K562 (cell line): ENCODE results near the gene MACROD2. TPM values are rescaled to one million over a fixed set of nuclear protein-coding genes. Genes with fewer than 3 reads are reported as not detected.

Experiments
- ATAC-seq: fragments of 200-7000 bp; cut with Tn5 transposase; 3 replicates; pipeline ENCODE4 v1.9.1; 2020; ENCODE audit warnings: moderate library complexity
- BruUV-seq: library from RNA; stranded (reverse); fragments of 400-500 nt; replicated peaks from 2 replicates; lab custom pipeline; 2021; lab: Mats Ljungman, UMichigan
- CTCF ChIA-PET: fragments of 300-600 bp; formaldehyde crosslinking; extraction: SDS; loops from one replicate; lab custom pipeline; 2021; ENCODE audit warnings: low intra/inter-chr PET ratio; lab: Yijun Ruan, JAX
- POLR2A ChIA-PET: fragments of 300-600, 350-650 bp; sonication (Branson Sonifier 250); formaldehyde crosslinking; extraction: SDS; loops from one replicate; lab custom pipeline; 2021; ENCODE audit warnings: antibody characterized with exemption, inconsistent platforms; lab: Yijun Ruan, JAX
- DNase-seq, 4 experiments: peaks; one replicate each; pipeline versions ENCODE4 v3.0.0 to v3.0.0-alpha.2; 2011 to 2018; ENCODE audit warnings: low spot score in 3 of 4, mixed read lengths in 3 of 4; ENCODE audit errors: extremely low read depth in 1 of 4
- FAIRE-seq: peaks from 2 replicates; lab custom pipeline; 2011; peaks lifted over from hg19 to GRCh38; lab: Jason Lieb, UNC
- H2AFZ ChIP-seq: 2 replicates; pipeline ENCODE4 v1.6.0; 2011; ENCODE audit warnings: low read depth, low read length, control low read depth, inconsistent platforms
- H3K27ac ChIP-seq: fragments of 200-600 bp; 3 replicates; pipeline ENCODE4 v1.8.0; 2011; ENCODE audit warnings: low read depth, mild to moderate bottlenecking, control low read depth, inconsistent platforms, low read length, moderate library complexity, mixed read lengths; ENCODE audit errors: extremely low read depth
- H3K27me3 ChIP-seq, 2 experiments: fragments of 300-600 bp in 1 of 2; 2 replicates in 1 of 2; 3 replicates in 1 of 2; pipeline versions ENCODE4 v1.6.0 to v1.8.0; 2011; ENCODE audit warnings: inconsistent platforms in 2 of 2, low read length in 2 of 2, mild to moderate bottlenecking in 1 of 2, mixed read lengths in 1 of 2, moderate library complexity in 1 of 2; ENCODE audit not compliant: control insufficient read depth in 2 of 2, insufficient read depth in 2 of 2
- H3K36me3 ChIP-seq: fragments of 300-600 bp; 3 replicates; pipeline ENCODE4 v1.8.0; 2011; ENCODE audit warnings: mild to moderate bottlenecking, low read length, inconsistent platforms; ENCODE audit not compliant: control insufficient read depth, insufficient read depth
- H3K4me1 ChIP-seq, 2 experiments: fragments of 200-600 bp in 1 of 2; replicated peaks in 1 of 2; 2 replicates in 1 of 2; 3 replicates in 1 of 2; pipeline versions ENCODE4 v1.5.1 to v1.8.0; 2011; ENCODE audit warnings: inconsistent platforms in 2 of 2, low read length in 2 of 2, mild to moderate bottlenecking in 1 of 2, mixed read lengths in 1 of 2, moderate library complexity in 1 of 2; ENCODE audit not compliant: control insufficient read depth in 2 of 2, insufficient read depth in 2 of 2
- H3K4me2 ChIP-seq: 2 replicates; pipeline ENCODE4 v1.6.1; 2011; ENCODE audit warnings: low read length, control low read depth, inconsistent platforms, mixed read lengths; ENCODE audit not compliant: insufficient read depth
- H3K4me3 ChIP-seq: fragments of 200-600 bp; sonication (generic), shearing (Covaris generic); 2 replicates; pipeline ENCODE4 v1.5.1; 2016; ENCODE audit warnings: control low read depth, inconsistent platforms
- H3K79me2 ChIP-seq: fragments of 200-600 bp; 3 replicates; pipeline ENCODE4 v1.8.0; 2011; ENCODE audit warnings: low read length, inconsistent platforms; ENCODE audit not compliant: control insufficient read depth, insufficient read depth
- H3K9ac ChIP-seq, 2 experiments: 2 replicates each; pipeline versions ENCODE4 v1.6.0 to v1.6.1; 2011; ENCODE audit warnings: low read depth in 2 of 2, low read length in 2 of 2, control low read depth in 1 of 2, inconsistent platforms in 1 of 2, mild to moderate bottlenecking in 1 of 2, mixed read lengths in 1 of 2; ENCODE audit not compliant: insufficient read depth in 1 of 2
- H3K9me1 ChIP-seq: one replicate; pipeline ENCODE4 v1.6.0; 2011; ENCODE audit warnings: inconsistent platforms, mild to moderate bottlenecking, low read length, moderate library complexity; ENCODE audit not compliant: control insufficient read depth, insufficient read depth
- H3K9me3 ChIP-seq: replicated peaks from 2 replicates; pipeline ENCODE4 v1.5.1; 2011; ENCODE audit warnings: low read depth, low read length, inconsistent platforms; ENCODE audit not compliant: control insufficient read depth, insufficient read depth
- H4K20me1 ChIP-seq: replicated peaks from 2 replicates; pipeline ENCODE4 v1.6.1; 2011; ENCODE audit warnings: low read length, inconsistent platforms, mixed read lengths; ENCODE audit not compliant: control insufficient read depth, insufficient read depth
- POLR2AphosphoS2 ChIP-seq: IDR thresholded peaks from 2 replicates; pipeline ENCODE4 v1.6.1; 2012; ENCODE audit warnings: low read length, improper control_type of control experiment
- SMARCA5 ChIP-seq: fragments of 450-650 bp; IDR thresholded peaks from 2 replicates; pipeline ENCODE4 v1.6.1; 2016
- SRSF1 ChIP-seq: fragments of 200-400 bp; formaldehyde crosslinking; IDR thresholded peaks from 2 replicates; pipeline ENCODE4 v1.6.1; 2017; ENCODE audit warnings: mild to moderate bottlenecking, low read depth, low read length, moderate library complexity
- YBX1 ChIP-seq: fragments of 450-650 bp; IDR thresholded peaks from 2 replicates; pipeline ENCODE4 v1.7.1; 2016; ENCODE audit warnings: mild to moderate bottlenecking
- WGBS: fragments of 100-300 bp; shearing (Covaris generic); methylation state at CpG from one replicate; pipeline ENCODE4 v1.1.6; 2016; ENCODE audit warnings: low coverage, mixed read lengths; ENCODE audit not compliant: insufficient coverage; ENCODE audit errors: missing lambda C conversion rate; 5-methylcytosine and 5-hydroxymethylcytosine counted together
- in situ Hi-C: fragments of 300-500 bp; cut with MboI; formaldehyde crosslinking; loops from 4 replicates; pipeline ENCODE4 v1.15.0; 2018; ENCODE audit warnings: inconsistent platforms, mixed read lengths
- intact Hi-C: fragments of 100-400 bp; cut with micrococcal nuclease; formaldehyde crosslinking; loops from 2 replicates; pipeline ENCODE4 v1.14.2; 2022
- polyA plus RNA-seq, 8 experiments: library from polyadenylated mRNA; depleted of rRNA in 4 of 8; stranded (reverse) in 5 of 8; unstranded in 3 of 8; fragments of >200 nt; fragmentation: Nextera tagmentation in 2 of 8; fragmentation: Illumina TruSeq in 1 of 8; extraction: Ambion mirVana in 2 of 8; extraction: Trizol in 1 of 8; gene quantifications; 2 replicates each; pipeline versions ENCODE4 v1.2.1 to v1.2.3, GENCODE V29; 2011 to 2014; ENCODE audit warnings: inconsistent platforms in 1 of 8, missing spikeins in 1 of 8
- total RNA-seq, 7 experiments: library from RNA; depleted of rRNA in 6 of 7; stranded (reverse); fragments of >200 nt in 6 of 7; fragmentation: Illumina TruSeq in 2 of 7; extraction: Trizol in 2 of 7; gene quantifications; 2 replicates each; pipeline versions ENCODE4 v1.2.1 to v1.2.3, GENCODE V29; 2011 to 2021; ENCODE audit warnings: low replicate concordance in 1 of 7
- TF ChIP-seq, protein P1 (sequence below): fragments of 250-450 bp; sonication (Bioruptor Pico); IDR thresholded peaks from 2 replicates; pipeline ENCODE4 v1.5.1; 2021; ENCODE audit warnings: mild to moderate bottlenecking
- TF ChIP-seq, protein P2 (sequence below): sonication (generic); formaldehyde crosslinking; IDR thresholded peaks from 2 replicates; pipeline ENCODE4 v1.8.0; 2022; ENCODE audit warnings: missing genetic modification reagents, mild to moderate bottlenecking, moderate library complexity, borderline replicate concordance

The MACROD2 gene
- total and polyA plus RNA-seq, 9 of the 15 experiments (the other 6 are each of a cell fraction or from before 2014, with no cell fraction given), result not detected

DNA sequence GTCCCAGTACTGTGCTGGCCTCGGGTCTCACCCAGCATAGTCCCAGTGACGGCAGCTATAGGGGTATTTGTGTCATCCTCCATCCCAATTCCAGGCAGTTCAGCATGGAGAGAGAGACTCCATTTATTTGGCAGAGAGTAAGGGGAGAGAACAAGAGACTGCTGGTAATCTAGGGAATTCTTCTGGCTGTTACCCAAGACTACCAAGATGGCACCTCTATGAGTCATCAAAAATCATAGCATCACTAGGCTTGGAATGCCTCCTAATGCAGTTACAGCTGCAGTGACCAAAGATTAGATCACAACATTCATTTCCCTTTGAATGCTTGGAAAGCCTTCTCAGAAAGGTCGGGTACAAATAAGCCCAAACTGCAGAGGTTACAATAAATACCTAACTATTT, 1002.5 kb downstream of the MACROD2 start:
- FAIRE-seq (no peak), ATAC-seq (no peak), DNase-seq (no peak)
- Histone ChIP-seq H3K27ac (no peak overlapping the region), H3K4me3 (no peak overlapping the region), H3K36me3 (no peaks in the 10 kb centered on the region), H3K79me2 (no peaks in the 10 kb centered on the region), H2AFZ (no peak overlapping the region), H3K9ac (no peak overlapping the region), H3K4me2 (no peak overlapping the region), H3K9me1 (no peaks in the 10 kb centered on the region), H3K9me3 (no peaks in the 10 kb centered on the region), H3K4me1 (no peaks in the 10 kb centered on the region), H3K27me3 (no peaks in the 10 kb centered on the region), H4K20me1 (no peaks in the 10 kb centered on the region)
- CTCF ChIA-PET, result no interaction called here
- WGBS, result 0% methylated on average over 3 of the region's 3 CpGs
- TF ChIP-seq POLR2AphosphoS2, result no peak
- TF ChIP-seq, protein P1, sequence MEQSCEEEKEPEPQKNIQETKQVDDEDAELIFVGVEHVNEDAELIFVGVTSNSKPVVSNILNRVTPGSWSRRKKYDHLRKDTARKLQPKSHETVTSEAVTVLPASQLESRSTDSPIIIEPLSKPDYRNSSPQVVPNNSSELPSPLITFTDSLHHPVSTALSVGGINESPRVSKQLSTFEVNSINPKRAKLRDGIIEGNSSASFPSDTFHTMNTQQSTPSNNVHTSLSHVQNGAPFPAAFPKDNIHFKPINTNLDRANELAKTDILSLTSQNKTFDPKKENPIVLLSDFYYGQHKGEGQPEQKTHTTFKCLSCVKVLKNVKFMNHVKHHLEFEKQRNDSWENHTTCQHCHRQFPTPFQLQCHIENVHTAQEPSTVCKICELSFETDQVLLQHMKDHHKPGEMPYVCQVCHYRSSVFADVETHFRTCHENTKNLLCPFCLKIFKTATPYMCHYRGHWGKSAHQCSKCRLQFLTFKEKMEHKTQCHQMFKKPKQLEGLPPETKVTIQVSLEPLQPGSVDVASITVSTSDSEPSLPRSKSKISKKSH (CRISPR knock-in tag), result no peak
- TF ChIP-seq, protein P2, sequence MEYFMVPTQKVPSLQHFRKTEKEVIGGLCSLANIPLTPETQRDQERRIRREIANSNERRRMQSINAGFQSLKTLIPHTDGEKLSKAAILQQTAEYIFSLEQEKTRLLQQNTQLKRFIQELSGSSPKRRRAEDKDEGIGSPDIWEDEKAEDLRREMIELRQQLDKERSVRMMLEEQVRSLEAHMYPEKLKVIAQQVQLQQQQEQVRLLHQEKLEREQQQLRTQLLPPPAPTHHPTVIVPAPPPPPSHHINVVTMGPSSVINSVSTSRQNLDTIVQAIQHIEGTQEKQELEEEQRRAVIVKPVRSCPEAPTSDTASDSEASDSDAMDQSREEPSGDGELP (CRISPR knock-in tag), result no peak
- TF ChIP-seq SMARCA5, result no peak
- TF ChIP-seq YBX1, result no peak
- no peak for TF ChIP-seq SRSF1
- no TSS peak for BruUV-seq
- in situ Hi-C loops (no loop called here), intact Hi-C loops (no loop called here)
- POLR2A ChIA-PET, result no interaction called here
